ENCODE measurements around the gene CDSN.

Gene CDSN

DNA sequence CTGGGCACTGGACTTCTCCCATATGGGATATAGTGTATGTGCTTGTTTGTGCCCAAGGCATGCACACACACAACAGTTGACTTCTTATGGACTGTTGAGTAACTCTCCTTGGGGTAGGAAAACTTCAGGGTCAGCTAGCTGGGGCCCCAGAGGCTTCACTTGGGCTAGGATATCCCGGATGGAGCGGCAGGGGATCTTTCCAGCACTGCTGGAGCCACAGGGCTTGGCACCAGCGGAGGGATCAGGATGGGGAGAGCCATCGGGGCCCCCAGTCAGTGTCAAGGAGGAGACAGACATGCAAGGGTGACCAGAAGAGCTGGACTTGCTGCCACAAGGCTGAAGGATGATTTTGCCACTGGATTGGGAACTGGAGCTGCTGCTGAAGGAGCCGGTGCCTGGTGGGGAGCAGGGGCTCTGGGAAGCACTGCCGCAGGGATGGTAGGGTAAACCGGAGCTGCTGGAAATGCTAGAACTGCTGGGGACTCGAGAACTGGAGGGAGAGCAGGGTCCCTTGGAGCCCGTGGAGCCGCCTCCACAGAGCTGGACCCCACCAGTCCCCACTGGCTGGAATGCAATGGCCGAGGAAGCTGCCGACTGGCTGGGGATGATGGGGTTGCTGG is 4.2 kb downstream of the CDSN start:
- no peak for DNase-seq (ENCODE audit: low spot score)

DNA sequence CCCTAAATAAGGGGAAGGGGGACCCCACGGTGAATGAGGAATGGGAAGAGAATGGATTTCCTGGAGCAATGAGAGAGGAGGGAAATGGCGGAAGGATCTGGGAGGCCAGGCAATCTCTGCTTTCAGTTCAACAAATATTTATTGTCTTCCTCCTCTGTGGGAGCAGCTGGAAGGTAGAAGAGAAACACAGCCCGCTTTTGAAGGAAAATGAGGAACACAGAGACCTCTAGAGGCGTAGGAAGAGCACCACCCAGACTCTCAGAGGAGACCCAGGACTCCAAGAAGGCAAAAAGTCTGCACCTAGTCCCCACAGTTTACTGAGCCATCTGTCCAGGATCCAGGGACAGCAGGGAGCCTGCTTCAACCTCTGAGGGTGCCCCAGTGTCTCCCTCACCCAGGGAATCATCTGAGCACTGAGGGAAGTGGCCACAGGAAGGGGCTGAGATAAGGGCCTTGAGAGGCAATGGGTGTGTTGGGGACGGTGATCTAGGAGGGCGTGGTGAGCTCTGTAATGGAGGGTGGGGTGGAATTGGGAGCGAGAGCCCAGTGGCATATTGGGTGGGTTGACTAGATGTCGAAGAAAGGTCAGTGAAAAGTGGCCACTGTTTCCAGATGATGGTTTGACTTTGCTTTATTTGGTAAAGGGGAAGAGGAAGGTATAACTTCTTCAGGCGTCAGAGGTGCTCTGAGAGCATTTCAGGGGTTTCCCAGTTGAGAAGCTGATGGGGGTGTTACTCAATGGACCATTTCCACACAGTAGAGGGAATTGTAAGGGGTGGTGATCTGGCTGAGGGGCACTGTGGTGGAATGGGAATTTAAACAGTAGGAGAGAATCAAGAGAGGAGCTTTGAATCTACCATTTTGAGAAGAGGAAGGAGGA is 5.0 kb downstream of the CDSN start:
- peak; percentile 55 for DNase-seq (ENCODE audit: low spot score)

- peak; percentile 97 for DNase-seq (ENCODE audit: low spot score)
These were observed 5.7 kb downstream of the CDSN start, which contains the start of gene PSORS1C1 for GRCh38 chr6:31114541-31114878. Gene PSORS1C1, plus strand, starts transcription at chr6:31114800. Its CDS starts 14,833 bp downstream, at chr6:31129633.

DNA sequence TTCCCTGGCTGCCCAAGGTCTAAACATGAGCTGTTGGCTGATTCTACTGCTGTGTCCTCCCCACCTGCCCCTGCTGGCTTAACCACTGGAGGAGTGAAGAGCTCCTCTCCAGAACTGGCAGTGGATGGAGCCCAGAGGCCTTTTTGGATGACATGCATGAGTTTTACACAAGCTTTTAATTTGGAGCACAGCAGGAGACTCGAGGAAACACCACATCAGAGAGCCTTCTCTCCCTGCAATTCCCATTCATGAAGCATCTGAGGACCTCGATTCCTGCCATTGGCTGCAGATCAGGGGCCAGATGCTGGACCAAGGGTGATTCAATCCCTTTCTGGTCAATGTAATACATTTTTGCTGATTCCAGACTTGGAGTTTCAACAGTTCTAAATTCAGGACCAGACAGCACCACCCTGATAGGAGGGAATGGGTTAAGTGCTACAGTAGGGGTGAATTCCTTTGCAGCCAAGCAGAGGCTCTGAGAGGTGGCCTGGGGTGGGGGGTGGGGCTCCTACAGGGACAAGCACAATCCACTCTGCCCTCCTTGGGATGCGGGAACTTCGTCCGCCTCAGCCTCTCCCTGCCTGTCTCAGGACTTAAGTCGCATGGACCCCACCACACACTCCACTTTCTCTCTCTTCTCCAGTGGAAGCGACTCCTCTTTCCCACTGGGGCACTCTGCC is 6.2 kb downstream of the CDSN start:
- peak; percentile 73 for DNase-seq (ENCODE audit: low spot score)

DNA sequence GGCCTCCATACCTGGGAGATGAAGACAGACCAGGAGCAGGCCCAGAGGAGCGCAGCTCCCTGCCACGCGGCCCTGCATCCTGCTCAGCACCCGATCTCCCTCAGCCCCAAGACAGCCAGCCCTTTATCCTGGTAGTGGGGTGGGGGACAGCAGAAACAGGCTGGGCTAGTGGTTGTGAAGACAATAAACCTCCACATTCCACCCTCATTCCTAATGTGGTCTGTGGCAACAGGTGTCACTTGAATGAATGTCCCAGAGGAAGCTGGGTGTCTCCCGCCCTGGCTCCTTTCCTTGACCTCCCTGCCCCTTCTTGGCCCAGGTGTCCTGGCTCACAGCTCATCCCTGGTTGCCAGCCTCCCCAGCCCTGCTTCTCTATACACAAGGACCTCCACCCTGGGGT is 7.8 kb downstream of the CDSN start, which contains the start of gene C6orf15:
Gene C6orf15 (minus strand): TSS at position 98 of the 400 bp plus-strand sequence. CDS start 20 bp downstream, at position 78.
- no peak for DNase-seq (ENCODE audit: low spot score)

DNA sequence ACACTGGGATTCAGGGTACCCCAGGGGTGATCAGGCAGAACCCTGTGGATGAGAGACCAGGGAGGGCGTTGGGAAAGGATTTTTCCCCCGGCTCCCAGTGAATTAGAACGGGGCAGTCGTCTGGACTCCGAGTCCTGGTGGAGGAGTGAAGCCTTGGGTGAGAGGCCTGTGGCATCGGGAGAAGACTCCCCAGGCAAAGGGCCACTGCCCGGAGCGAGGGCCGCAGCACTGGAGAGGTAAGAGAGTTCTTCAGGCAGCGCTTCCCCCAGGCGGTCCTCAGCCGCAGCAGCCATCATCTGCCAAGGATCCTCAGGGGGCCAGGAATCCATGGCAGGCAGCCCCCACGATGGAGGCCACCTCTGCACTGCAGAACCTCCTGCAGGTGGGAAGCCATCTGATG is 8.5 kb downstream of the CDSN start:
- DNase-seq (ENCODE audit: low spot score): no peak

DNA sequence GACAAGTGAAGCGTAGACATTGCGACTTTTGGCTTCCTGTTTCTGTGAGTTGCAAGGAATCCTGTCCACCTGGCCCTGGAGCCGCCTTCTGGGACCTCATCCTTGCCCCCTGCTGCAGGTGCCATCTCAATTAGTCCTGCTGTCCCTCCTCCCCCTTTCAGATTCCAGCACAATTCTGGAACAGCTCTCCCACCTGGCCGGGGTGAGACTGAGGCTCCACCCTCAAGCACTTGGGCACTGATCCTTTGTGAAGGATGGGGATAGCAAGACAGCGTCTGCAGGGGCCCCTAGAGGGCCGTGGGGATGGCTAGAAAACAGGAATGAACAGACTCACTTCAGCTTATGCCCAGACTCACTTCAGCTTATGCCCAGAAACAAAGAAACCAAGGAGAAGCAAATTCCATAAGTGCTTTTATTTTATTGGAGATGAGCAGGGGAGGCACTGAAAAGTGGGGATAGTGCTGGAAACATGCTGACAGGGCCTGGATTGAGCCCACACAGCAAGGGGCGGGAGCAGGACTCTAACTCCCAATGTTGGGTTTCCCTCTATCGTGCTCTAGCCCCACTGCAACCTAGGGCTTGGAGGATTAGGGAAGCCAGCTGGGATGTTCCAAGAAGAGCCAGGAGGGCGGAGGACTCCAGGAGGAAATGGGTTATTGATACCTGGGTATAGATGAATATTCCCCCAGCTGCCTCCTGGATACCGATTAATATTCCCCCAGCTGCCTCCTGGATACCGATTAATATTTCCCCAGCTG is 9.2 kb downstream of the CDSN start:
- DNase-seq (ENCODE audit: low spot score): no peak

- no peak for DNase-seq (ENCODE audit: low spot score)
These were observed 13.2 kb downstream of the CDSN start for GRCh38 chr6:31107052-31107451.

GRCh38 chr6:31103136-31103535 is 17.1 kb downstream of the CDSN start:
- no peak for DNase-seq (ENCODE audit: low spot score)

- DNase-seq (ENCODE audit: low spot score): no peak
These were observed 21.8 kb downstream of the CDSN start for GRCh38 chr6:31098449-31098938.

DNA sequence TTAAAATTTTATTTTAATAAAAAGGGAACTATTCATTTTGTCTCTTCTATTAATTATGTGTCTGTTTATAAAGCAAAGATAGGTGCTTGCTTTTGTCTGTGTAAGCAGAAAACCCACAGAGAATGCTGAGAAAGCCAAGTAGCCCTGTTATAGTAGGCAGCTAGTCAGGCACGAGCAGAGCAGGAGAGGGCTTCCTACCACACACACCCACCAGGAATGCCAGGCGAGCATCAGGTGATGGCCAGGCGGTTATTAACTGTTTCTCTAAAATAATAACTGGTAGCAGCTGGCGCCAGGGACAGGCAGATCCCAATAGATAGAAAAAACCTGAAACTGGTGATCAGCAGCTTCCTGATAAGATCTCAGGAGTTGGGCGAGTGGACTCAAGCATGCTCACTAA is 23.6 kb downstream of the CDSN start:
- no peak for DNase-seq (ENCODE audit: low spot score)

- no peak for DNase-seq (ENCODE audit: low spot score)
These were observed 24.0 kb downstream of the CDSN start for GRCh38 chr6:31096215-31096614.

DNA sequence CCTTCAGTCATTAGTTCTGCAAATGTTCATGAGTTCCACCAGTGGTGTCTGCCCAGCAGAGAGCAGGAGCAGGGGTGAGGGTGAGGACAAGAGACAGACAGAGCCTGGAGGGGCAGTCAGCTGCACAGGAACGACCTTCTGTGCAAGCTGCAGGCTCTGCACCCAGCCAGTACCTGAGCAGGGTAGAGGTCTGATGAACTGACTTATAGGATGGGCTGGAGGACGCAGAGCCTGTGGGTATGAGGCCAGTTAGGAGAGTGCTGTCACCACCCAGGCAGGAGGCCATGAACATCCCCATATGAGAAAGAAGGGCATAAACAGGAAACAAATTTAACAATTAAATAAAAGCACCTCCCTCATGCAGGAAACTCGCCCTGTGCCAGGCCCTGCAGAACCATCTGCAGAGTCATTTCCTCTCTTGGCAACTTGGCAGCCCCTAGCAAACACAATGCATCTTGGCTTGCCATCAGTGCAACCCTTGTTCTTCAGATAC is 25.8 kb downstream of the CDSN start:
- DNase-seq (ENCODE audit: low spot score): no peak

GRCh38 chr6:31092769-31093505 is 27.3 kb downstream of the CDSN start:
- no peak for DNase-seq (ENCODE audit: low spot score)

DNA sequence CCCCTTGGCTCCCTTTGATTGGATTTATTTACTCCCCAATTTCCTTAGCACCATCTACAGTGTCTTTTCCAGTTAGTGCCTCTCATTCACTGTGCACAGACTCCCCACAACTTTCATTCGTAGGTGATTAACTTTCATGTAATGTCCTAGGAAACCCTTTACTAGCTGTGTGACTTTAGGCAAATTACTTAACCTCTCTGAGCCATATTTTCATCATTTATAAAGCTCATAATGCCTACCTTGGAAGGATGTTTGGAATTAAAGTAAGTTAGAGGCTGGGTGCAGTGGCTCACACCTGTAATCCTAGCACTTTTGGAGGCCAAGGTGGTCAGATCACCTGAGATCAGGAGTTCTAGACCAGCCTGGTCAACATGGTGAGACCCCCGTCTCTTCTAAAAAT is 28.0 kb downstream of the CDSN start:
- DNase-seq (ENCODE audit: low spot score): no peak

GRCh38 chr6:31091680-31092079 is 28.6 kb downstream of the CDSN start:
- no peak for DNase-seq (ENCODE audit: low spot score)

DNA sequence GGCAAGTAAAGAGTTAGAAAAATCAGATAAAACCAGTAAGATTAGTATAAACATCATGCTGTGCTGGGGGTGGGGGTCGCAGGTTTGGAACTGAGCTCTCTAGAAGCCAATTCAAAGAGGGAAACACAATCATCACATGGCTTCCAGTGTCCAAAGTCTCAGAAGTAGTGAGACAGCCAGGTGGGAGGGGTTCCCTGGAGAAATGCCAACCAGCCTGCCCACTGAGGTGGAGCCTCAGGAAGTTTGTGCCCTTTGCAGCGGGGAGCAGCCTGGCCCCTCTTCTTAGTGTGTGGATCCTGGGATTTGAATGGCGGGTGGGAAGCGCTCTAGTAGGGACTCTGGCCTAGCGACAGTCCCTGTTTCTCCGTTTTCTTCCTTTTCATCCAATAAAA is 29.3 kb downstream of the CDSN start:
- DNase-seq (ENCODE audit: low spot score): no peak

DNA sequence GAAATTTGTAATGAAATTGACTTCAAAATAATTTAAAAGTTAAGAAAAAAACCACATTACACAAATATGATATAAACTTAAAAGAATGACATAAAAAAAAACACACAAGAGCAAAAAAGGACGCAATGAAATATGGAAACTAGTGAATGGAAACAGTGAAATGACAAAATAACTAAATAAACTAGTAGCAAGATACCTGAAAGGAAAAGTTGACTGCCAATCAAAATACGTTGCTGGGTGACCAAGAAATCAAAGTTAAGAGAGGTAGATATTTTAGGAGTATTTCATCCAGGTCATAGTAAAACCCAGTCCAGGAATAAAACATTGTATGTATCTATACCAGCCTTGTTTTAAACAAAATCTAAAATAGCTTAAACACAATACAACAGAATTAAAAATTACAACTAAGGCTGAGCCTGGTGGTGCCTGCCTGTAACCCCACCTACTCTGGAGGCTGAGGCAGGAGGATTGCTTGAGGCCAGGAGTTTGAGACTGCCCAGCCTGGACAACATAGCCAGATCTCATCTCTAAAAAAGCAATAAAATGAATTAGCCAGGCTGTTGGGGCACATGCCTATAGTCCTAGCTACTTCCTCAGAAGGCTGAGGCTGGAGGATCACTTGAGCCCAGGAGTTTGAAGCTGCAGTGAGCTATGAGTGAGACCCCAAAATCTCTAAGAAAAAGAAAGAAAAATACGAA is 29.8 kb downstream of the CDSN start:
- DNase-seq (ENCODE audit: low spot score): no peak

DNA sequence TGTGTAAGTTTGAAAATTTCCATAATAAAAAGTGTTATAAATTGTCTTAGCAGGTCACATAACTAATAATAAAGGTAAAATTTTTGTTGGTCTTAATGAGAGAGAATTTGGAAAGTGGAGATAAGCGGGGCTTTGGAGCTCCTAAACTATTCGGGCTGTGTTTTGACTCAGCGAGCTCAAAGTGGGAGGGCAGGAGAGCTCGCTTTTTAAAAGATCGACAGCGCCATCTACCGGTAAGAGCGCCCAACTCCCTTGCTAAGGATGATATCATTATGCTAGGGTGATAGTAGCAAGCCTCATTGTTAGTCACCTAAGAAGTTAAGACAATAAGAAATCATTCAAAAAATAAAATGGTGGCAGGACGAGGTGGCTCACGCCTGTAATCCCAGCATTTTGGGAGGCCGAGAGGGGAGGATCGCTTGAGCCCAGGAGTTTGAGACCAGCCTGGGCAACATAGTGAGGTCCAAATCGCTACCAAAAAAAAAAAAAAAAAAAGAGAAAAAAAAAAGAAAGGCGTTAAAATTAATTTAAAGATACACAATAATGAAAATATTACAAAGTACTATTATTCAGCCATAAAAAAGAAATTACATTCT is 32.7 kb downstream of the CDSN start:
- peak; percentile 94 for DNase-seq (ENCODE audit: low spot score)
